ENCODE measurements around the gene PARP14. TPM values are rescaled to one million over a fixed set of nuclear protein-coding genes. Genes with fewer than 3 reads are reported as not detected.

PARP14 gene
- total and polyA plus RNA-seq, 10 of the 15 experiments (the other 5 are each of a cell fraction or from before 2014, with no cell fraction given): 21.6 to 189 (median 92.7) TPM

GRCh38 chr3:122705379-122705778 lies 24.7 kb downstream of the PARP14 start:
- TF ChIP-seq TCF7 (IDR thresholded peaks at IDR 0.05; ENCODE audit: borderline replicate concordance) (no peak), CUX1 (IDR thresholded peaks at IDR 0.05; ENCODE audit: insufficient replicate concordance, low read depth, low read length) (no peak), CBFB (IDR thresholded peaks at IDR 0.05; ENCODE audit: low read depth) (no peak), YBX1 (IDR thresholded peaks at IDR 0.05) (no peak), CHD2 (IDR thresholded peaks at IDR 0.05; ENCODE audit: borderline replicate concordance, low read depth, low read length) (no peak), SP1 (IDR thresholded peaks at IDR 0.05; ENCODE audit: low read depth, low read length) (no peak), ZBTB4 (CRISPR knock-in tag; IDR thresholded peaks at IDR 0.05) (no peak), CEBPZ (IDR thresholded peaks at IDR 0.05; ENCODE audit: low read depth, low read length) (no peak), HCFC1 (IDR thresholded peaks at IDR 0.05; ENCODE audit: low read length) (no peak), BMI1 (IDR thresholded peaks at IDR 0.05; ENCODE audit: borderline replicate concordance) (no peak), SMAD5 (IDR thresholded peaks at IDR 0.05; ENCODE audit: low read depth) (no peak), IKZF2 (IDR thresholded peaks at IDR 0.05) (no peak), NFXL1 (IDR thresholded peaks at IDR 0.05; ENCODE audit: borderline replicate concordance) (no peak)
- ChIA-PET POLR2A (no interaction called here), SMC1A (ENCODE audit: uncharacterized antibody, unreplicated experiment) (interaction anchor here (1.8 kb wide), 1 partner anchor 146 kb away, joined by 4 read pairs; no protein-coding TSS in a partner anchor), RAD21 (ENCODE audit: unreplicated experiment) (no interaction called here), CTCF (interaction anchor here (1.2 to 1.7 kb wide), 3 partner anchors 8 to 144 kb away, joined by 3 to 5 read pairs (median 4); no protein-coding TSS in a partner anchor)
- H3K4me1 ChIP-seq (ENCODE audit: control insufficient read depth, insufficient read depth, low read length): no peaks in the 10 kb centered on the region
- no peaks in the 10 kb centered on the region for H4K20me1 ChIP-seq (ENCODE audit: control insufficient read depth, insufficient read depth)
- intact Hi-C loops (cut with micrococcal nuclease; ENCODE audit: unreplicated experiment): no loop called here
- ATAC-seq: no peak
- H3K4me2 ChIP-seq (ENCODE audit: control insufficient read depth, insufficient read depth): no peak overlapping the region
- H3K27me3 ChIP-seq (replicated peaks in 1 of 2; ENCODE audit: control insufficient read depth in 2 of 2, insufficient read depth in 2 of 2, low read length in 1 of 2): no peaks in the 10 kb centered on the region
- in situ Hi-C loops (cut with MboI): no loop called here
- 100% methylated on average over 1 of the region's 1 CpG for WGBS (ENCODE audit: insufficient coverage, insufficient replicate concordance, low lambda C conversion rate, missing lambda C conversion rate)
- DNase-seq (ENCODE audit: low read depth, low spot score): no peak
- H2AFZ ChIP-seq (ENCODE audit: control insufficient read depth, low read depth, low read length): no peak overlapping the region
- BruUV-seq (replicated peaks): no TSS peak
- H3K9ac ChIP-seq (ENCODE audit: control insufficient read depth, insufficient read depth, low read length): no peak overlapping the region
- no peaks in the 10 kb centered on the region for H3K9me3 ChIP-seq (replicated peaks; ENCODE audit: control insufficient read depth, insufficient read depth, low read length)
- no peaks in the 10 kb centered on the region; the same call in 1 of the 2 replicates for H3K79me2 ChIP-seq (ENCODE audit: control insufficient read depth, insufficient read depth, low read length)
- H3K27ac ChIP-seq (ENCODE audit: control insufficient read depth, insufficient read depth): no peak overlapping the region
- peaks cover 8 to 18% of the 10 kb centered on the region in 2 experiments for H3K36me3 ChIP-seq (ENCODE audit: control insufficient read depth in 2 of 2, insufficient read depth in 2 of 2, low read length in 1 of 2)
- FAIRE-seq: no peak
- no peak overlapping the region for H3K4me3 ChIP-seq

Measured in GM12878 (cell line).